Body of pancreas (tissue), 4 donors: Measurements from ENCODE around the gene PMAIP1.

Experiments
- CTCF ChIP-seq, 7 experiments: fragments of 450-650 bp in 4 of 7; fragments of 200-600 bp in 3 of 7; sonication (generic) in 3 of 7; IDR thresholded peaks; one replicate each; pipeline ENCODE4 v1.5.1; 2016 to 2019; ENCODE audit warnings: antibody characterized with exemption in 7 of 7
- POLR2A ChIP-seq, 3 donors: fragments of 450-650 bp; IDR thresholded peaks; one replicate each; pipeline ENCODE4 v1.6.1; 2016; ENCODE audit warnings: antibody characterized with exemption in 3 of 3, mild to moderate bottlenecking in 2 of 3

- TF ChIP-seq CTCF (IDR thresholded peaks at IDR 0.05) (no peak), POLR2A (IDR thresholded peaks at IDR 0.05) (no peak)
Measured at GRCh38 chr18:59881728-59882656, 17.8 kb upstream of the PMAIP1 start.
